DOHH2 (cell line): ENCODE measurements around the gene ARPC4.
"Not testable (repeated sequence)": the region's sequence is repeated elsewhere in the genome, so short reads cannot be mapped to it uniquely, and the experiment has no call there.

Experiments
- CTCF ChIP-seq: fragments of 200-600 bp; sonication (generic); IDR thresholded peaks from one replicate; pipeline ENCODE4 v1.5.1; 2014; ENCODE audit warnings: antibody characterized with exemption, mild to moderate bottlenecking, low read depth, low read length; ENCODE audit not compliant: poor library complexity, severe bottlenecking
- EZH2phosphoT487 ChIP-seq: fragments of 200-600 bp; sonication (generic); IDR thresholded peaks from 2 replicates; pipeline ENCODE4 v1.6.1; 2017; ENCODE audit warnings: borderline replicate concordance, mild to moderate bottlenecking, antibody characterized with exemption, low read length, moderate library complexity, mixed read lengths

GRCh38 chr3:9851383-9851782 is 58.5 kb downstream of the ARPC4 start:
- not testable (repeated sequence) for TF ChIP-seq CTCF, EZH2phosphoT487
